Upper lobe of left lung (tissue), 4 donors: ENCODE measurements around the gene CDYL.

Experiments used
- CTCF ChIP-seq, 6 experiments: fragments of 450-650 bp in 4 of 6; fragments of 200-600 bp in 2 of 6; sonication (generic) in 2 of 6; IDR thresholded peaks; one replicate each; pipeline ENCODE4 v1.5.1; 2016 to 2019; ENCODE audit warnings: antibody characterized with exemption in 6 of 6
- EP300 ChIP-seq, 4 donors: sonication (generic); formaldehyde crosslinking; IDR thresholded peaks; one replicate each; pipeline ENCODE4 v1.5.1; 2017; ENCODE audit warnings: antibody characterized with exemption in 4 of 4, control low read depth in 2 of 4

- TF ChIP-seq CTCF (IDR thresholded peaks at IDR 0.05): no peak
- no peak for TF ChIP-seq EP300 (IDR thresholded peaks at IDR 0.05)
These were observed 80.6 kb downstream of the CDYL start for GRCh38 chr6:4856785-4857184.
